Measurements from ENCODE around the gene NUPR2. TPM values are rescaled to one million over a fixed set of nuclear protein-coding genes. Genes with fewer than 3 reads are reported as not detected.
"Not testable (repeated sequence)": the region's sequence is repeated elsewhere in the genome, so short reads cannot be mapped to it uniquely, and the experiment has no call there.

The NUPR2 gene
- 1 to 10 TPM in 2 of 3 donors, not detected in 1; 1.1 to 1.6 TPM for total RNA-seq
- long read RNA-seq, donor 1 = 0 reads
- long read RNA-seq, donor 2 = 0 reads

DNA sequence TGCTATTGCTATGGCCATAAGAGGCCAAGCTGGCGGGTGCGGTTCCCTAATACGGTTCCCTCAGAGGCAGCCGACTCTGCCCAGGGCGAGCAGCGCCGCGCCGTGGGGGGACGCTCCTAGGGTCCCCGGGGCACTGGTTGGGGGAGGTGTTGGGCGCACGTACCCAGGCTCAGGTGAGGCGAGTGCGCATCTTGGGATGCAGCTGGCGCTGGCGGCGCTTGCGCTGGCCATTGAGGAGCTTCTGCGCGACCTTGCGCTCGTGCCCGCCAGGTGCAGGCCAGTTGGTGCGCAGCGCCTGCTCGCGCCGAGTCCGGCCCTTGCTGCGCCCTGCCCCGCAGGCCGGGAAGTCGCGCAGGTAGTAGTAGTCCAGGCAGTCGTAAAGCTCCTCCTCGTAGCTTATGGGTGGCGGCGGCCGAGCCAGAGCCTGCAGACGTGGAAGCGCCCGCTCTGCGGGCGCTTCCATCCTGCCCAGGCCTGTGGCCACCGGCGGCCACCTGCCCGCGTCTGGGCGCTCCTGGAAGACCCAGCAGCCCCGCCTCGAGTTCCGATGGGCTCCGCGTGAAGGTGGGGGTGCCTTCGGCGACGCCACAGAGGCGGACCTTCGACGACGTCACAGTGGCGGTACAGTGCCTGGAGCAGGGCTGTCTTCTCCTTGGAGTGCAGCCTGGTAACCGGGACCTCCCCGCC is at the start of gene NUPR2:
Gene NUPR2 (minus strand): TSS at position 566 of the 687 bp plus-strand sequence. CDS start 103 bp downstream, at position 463.
- intact Hi-C loops (cut with DNase I, micrococcal nuclease) = no loop called here
- no peaks in the 10 kb centered on the region for H3K9me3 ChIP-seq
- ATAC-seq (peak; percentile 91), DNase-seq (peak in 2 of 3 donors; percentile 20 to 63)
- no peaks in the 10 kb centered on the region for H3K36me3 ChIP-seq (ENCODE audit: low read depth)
- H3K4me3 ChIP-seq = no peak within 1 kb of the TSS
- H3K4me1 ChIP-seq (ENCODE audit: low read depth) = no peaks in the 10 kb centered on the region
- TF ChIP-seq, protein P1, sequence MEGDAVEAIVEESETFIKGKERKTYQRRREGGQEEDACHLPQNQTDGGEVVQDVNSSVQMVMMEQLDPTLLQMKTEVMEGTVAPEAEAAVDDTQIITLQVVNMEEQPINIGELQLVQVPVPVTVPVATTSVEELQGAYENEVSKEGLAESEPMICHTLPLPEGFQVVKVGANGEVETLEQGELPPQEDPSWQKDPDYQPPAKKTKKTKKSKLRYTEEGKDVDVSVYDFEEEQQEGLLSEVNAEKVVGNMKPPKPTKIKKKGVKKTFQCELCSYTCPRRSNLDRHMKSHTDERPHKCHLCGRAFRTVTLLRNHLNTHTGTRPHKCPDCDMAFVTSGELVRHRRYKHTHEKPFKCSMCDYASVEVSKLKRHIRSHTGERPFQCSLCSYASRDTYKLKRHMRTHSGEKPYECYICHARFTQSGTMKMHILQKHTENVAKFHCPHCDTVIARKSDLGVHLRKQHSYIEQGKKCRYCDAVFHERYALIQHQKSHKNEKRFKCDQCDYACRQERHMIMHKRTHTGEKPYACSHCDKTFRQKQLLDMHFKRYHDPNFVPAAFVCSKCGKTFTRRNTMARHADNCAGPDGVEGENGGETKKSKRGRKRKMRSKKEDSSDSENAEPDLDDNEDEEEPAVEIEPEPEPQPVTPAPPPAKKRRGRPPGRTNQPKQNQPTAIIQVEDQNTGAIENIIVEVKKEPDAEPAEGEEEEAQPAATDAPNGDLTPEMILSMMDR (IDR thresholded peaks at IDR 0.05) = no peak

GRCh38 chr7:56157238-56157790 is 41.1 kb upstream of the NUPR2 start:
- no peaks in the 10 kb centered on the region for H3K4me1 ChIP-seq (ENCODE audit: low read depth)
- no peak for DNase-seq
- no peak for ATAC-seq
- H3K36me3 ChIP-seq (ENCODE audit: low read depth) = no peaks in the 10 kb centered on the region
- intact Hi-C loops (cut with DNase I, micrococcal nuclease) = no loop called here
- TF ChIP-seq, protein P1 (IDR thresholded peaks at IDR 0.05) = no peak
- H3K4me3 ChIP-seq = no peak overlapping the region
- H3K9me3 ChIP-seq = peaks cover 19% of the 10 kb centered on the region

GRCh38 chr7:56131062-56131461 is 14.8 kb upstream of the NUPR2 start:
- H3K36me3 ChIP-seq (ENCODE audit: low read depth); DNase-seq; intact Hi-C loops (cut with DNase I, micrococcal nuclease); H3K9me3 ChIP-seq; H3K4me3 ChIP-seq; H3K4me1 ChIP-seq (ENCODE audit: low read depth); ATAC-seq: not testable (repeated sequence)

DNA sequence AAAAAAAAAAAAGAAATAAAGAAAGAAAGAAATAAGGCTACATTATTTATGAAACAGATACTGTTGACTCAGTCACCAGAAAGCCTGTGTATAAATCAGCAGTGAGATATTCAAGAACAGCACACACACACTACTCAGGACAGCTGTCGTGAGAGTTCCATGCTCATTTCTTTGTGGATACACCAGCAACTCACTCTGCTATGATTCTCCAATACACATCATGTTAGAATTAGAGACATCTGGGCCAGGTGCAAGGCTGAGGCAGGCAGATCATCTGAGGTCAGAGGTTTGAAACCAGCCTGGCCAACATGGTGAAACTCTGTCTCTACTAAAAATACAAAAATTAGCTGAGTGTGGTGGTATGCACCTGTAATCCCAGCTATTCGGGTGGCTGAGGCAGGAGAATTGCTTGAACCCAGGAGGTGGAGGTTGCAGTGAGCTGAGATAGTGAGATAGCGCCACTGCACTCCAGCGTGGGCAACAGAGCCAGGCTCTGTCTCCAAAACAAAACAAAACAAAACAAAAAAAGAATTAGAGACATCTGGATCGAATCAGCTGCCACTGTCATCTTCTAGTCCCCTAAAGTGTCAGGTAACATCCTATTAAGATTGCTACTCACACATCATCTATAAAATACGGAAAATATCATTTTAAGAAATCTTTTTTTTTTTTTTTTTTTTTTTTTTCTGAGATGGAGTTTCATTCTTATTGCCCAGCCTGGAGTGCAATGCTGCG is 11.2 kb upstream of the NUPR2 start:
- intact Hi-C loops (cut with DNase I, micrococcal nuclease) = no loop called here
- Histone ChIP-seq H3K4me1 (ENCODE audit: low read depth) (no peaks in the 10 kb centered on the region), H3K9me3 (no peaks in the 10 kb centered on the region), H3K4me3 (no peak overlapping the region), H3K36me3 (ENCODE audit: low read depth) (no peaks in the 10 kb centered on the region)
- DNase-seq (no peak), ATAC-seq (no peak)
- TF ChIP-seq, protein P1 (IDR thresholded peaks at IDR 0.05) = no peak

DNA sequence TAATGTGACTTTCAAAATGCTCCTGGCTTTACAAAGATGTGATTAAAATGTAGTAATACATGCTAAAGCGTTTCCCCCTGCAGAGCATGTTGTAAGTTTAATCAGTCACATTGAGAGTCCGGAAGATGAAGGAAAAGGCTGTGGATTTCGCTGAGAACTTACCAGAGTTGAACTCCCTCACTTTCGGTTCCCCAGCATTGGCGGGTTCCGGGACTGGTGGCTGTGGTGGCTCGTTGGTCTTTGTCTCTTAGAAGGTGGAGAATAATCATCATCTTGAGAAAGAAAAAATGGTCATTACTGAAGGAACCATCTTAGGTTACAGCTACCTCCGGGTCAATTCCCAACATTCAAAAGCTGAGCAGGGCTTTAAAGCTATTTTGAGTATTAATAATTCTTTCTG is 9.6 kb upstream of the NUPR2 start:
- intact Hi-C loops (cut with DNase I, micrococcal nuclease) = no loop called here
- Histone ChIP-seq H3K4me3 (no peak overlapping the region), H3K36me3 (ENCODE audit: low read depth) (no peaks in the 10 kb centered on the region), H3K4me1 (ENCODE audit: low read depth) (no peaks in the 10 kb centered on the region), H3K9me3 (no peaks in the 10 kb centered on the region)
- ATAC-seq = no peak
- TF ChIP-seq, protein P1 (IDR thresholded peaks at IDR 0.05) = no peak
- DNase-seq = no peak

DNA sequence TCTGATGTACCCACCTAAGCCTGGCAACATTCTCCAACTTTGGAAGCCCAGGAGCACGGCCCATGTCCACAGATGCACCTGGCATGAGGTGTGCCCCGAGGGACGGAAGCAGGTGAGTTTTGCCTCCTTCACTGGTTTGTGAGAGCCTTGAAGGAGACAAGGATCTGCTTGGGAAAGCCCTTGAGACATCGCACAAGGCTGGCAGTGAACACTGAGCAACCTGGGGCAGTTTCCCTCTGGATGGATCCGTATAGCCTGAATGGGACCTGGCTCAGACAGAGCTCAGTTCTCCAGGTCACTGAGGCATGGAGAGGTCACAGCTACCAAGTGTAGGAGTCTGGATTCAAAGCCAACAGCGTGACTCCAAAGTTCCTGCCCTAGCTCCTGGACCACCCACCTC is 8.8 kb upstream of the NUPR2 start:
- H3K9me3 ChIP-seq = no peaks in the 10 kb centered on the region
- no peak overlapping the region for H3K4me3 ChIP-seq
- H3K4me1 ChIP-seq (ENCODE audit: low read depth) = no peaks in the 10 kb centered on the region
- no peaks in the 10 kb centered on the region for H3K36me3 ChIP-seq (ENCODE audit: low read depth)
- no peak for DNase-seq
- intact Hi-C loops (cut with DNase I, micrococcal nuclease) = no loop called here
- TF ChIP-seq, protein P1 (IDR thresholded peaks at IDR 0.05) = no peak
- no peak for ATAC-seq

Measured in mucosa of descending colon (tissue), 3 donors.